Lower lobe of right lung (tissue), 2 donors: ENCODE data around the gene PTPRF. TPM values are rescaled to one million over a fixed set of nuclear protein-coding genes. Genes with fewer than 3 reads are reported as not detected.

Source experiments
- ATAC-seq, 2 donors: fragments of 200-7000 bp; cut with Tn5 transposase; one replicate each; pipeline ENCODE4 v1.9.1; 2020 to 2022; ENCODE audit warnings: mild to moderate bottlenecking in 2 of 2, moderate library complexity in 2 of 2
- DNase-seq: peaks from one replicate; pipeline ENCODE4 v3.0.0-alpha.2; 2020
- H3K27ac ChIP-seq: fragments of 200-600 bp; one replicate; pipeline ENCODE4 v1.8.0; 2022
- H3K27me3 ChIP-seq: fragments of 200-600 bp; one replicate; pipeline ENCODE4 v1.8.0; 2022; ENCODE audit warnings: low read depth
- H3K36me3 ChIP-seq: fragments of 200-600 bp; one replicate; pipeline ENCODE4 v1.8.0; 2022; ENCODE audit warnings: mild to moderate bottlenecking
- H3K4me1 ChIP-seq: fragments of 200-600 bp; one replicate; pipeline ENCODE4 v1.8.0; 2022
- H3K4me3 ChIP-seq: fragments of 200-600 bp; one replicate; pipeline ENCODE4 v1.8.0; 2022; ENCODE audit warnings: mild to moderate bottlenecking
- H3K9me3 ChIP-seq: fragments of 200-600 bp; one replicate; pipeline ENCODE4 v1.8.0; 2022
- intact Hi-C: fragments of 100-400 bp; cut with DNase I; formaldehyde crosslinking; loops from one replicate; pipeline ENCODE4 v1.11.0; 2022
- total RNA-seq: library from RNA; stranded (reverse); fragmentation: NEBNext Ultra II Directional; extraction: Animal tissue kit (Norgen Biotek cat#: 25700); gene quantifications from one replicate; pipeline ENCODE4 v1.2.1, GENCODE V29; 2021
- TF ChIP-seq, protein P1 (sequence below): fragments of 200-600 bp; IDR thresholded peaks from one replicate; pipeline ENCODE4 v1.8.0; 2022; ENCODE audit warnings: antibody characterized with exemption, mild to moderate bottlenecking
- donor health status: DM: no; HTN: yes; CAD: no; lungs with severe emphysema.

PTPRF gene
- total RNA-seq, 1 donor from 2014 or later, result 176 TPM

DNA sequence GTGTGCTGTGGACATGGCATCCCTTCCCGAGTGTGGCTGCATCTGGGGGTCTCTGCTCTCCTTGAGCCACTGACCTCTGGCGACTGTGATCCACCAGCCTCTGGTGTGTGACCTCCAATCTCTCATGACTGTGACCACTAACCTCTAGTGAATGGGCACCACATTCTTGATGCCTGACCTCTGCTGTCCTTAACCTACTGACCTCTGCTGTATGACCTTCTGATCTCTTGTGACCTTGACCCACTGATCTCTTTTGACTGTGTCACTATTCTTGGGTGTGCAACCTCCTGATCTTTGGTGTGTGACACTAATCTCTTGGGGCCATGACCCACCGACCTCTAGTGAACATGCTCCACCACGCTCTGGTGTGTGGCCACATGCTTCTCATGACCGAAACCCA lies 73.5 kb downstream of the PTPRF start:
- peaks cover 56% of the 10 kb centered on the region for H3K36me3 ChIP-seq
- H3K9me3 ChIP-seq, result no peaks in the 10 kb centered on the region
- no peak overlapping the region for H3K27ac ChIP-seq
- TF ChIP-seq, protein P1, sequence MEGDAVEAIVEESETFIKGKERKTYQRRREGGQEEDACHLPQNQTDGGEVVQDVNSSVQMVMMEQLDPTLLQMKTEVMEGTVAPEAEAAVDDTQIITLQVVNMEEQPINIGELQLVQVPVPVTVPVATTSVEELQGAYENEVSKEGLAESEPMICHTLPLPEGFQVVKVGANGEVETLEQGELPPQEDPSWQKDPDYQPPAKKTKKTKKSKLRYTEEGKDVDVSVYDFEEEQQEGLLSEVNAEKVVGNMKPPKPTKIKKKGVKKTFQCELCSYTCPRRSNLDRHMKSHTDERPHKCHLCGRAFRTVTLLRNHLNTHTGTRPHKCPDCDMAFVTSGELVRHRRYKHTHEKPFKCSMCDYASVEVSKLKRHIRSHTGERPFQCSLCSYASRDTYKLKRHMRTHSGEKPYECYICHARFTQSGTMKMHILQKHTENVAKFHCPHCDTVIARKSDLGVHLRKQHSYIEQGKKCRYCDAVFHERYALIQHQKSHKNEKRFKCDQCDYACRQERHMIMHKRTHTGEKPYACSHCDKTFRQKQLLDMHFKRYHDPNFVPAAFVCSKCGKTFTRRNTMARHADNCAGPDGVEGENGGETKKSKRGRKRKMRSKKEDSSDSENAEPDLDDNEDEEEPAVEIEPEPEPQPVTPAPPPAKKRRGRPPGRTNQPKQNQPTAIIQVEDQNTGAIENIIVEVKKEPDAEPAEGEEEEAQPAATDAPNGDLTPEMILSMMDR, result no peak
- H3K4me1 ChIP-seq, result no peaks in the 10 kb centered on the region
- no peak for ATAC-seq
- intact Hi-C loops, result no loop called here
- no peak overlapping the region for H3K4me3 ChIP-seq
- no peak for DNase-seq
- no peaks in the 10 kb centered on the region for H3K27me3 ChIP-seq

GRCh38 chr1:43605157-43605556 lies 74.5 kb downstream of the PTPRF start:
- Histone ChIP-seq H3K27ac (no peak overlapping the region), H3K9me3 (no peaks in the 10 kb centered on the region), H3K36me3 (peaks cover 65% of the 10 kb centered on the region), H3K4me1 (no peaks in the 10 kb centered on the region), H3K27me3 (no peaks in the 10 kb centered on the region), H3K4me3 (no peak overlapping the region)
- intact Hi-C loops, result no loop called here
- TF ChIP-seq, protein P1, result no peak
- ATAC-seq, result no peak
- no peak for DNase-seq

DNA sequence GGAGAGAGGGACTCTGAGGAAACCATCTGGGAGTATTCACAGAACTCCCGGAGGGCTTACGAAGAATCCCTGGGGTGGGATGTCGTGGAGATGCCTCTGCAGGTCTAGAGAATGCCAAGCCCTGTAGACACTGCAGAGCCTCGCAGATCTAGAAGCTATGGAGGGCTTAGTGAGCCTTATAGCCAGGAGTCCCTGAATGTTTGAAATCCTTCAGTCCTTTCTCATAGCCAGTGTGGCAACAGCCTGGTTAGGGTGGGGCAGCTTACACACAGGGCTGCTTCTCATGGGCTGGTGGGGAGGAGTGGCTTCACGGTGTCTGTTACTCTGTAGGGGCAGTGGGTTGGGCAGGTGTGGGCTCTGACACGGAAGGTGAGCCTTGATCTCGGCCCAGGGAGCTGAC lies 75.1 kb downstream of the PTPRF start:
- peaks cover 68% of the 10 kb centered on the region for H3K36me3 ChIP-seq
- intact Hi-C loops, result no loop called here
- TF ChIP-seq, protein P1, result no peak

DNA sequence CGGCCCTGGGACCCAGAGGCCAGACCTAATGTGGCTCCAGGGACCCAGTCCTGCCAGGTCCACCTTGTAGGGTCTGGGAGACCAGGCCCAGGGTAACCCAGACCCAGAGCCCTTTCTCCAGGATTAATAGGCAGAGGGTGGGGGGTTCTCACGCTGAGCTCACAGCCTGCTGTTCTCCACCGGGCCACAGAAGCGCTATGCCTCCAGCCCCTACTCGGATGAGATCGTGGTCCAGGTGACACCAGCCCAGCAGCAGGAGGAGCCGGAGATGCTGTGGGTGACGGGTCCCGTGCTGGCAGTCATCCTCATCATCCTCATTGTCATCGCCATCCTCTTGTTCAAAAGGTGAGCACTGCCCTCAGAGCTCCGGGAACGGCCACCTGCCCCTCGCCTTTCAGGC lies 75.9 kb downstream of the PTPRF start:
- TF ChIP-seq, protein P1, result no peak
- Histone ChIP-seq H3K9me3 (no peaks in the 10 kb centered on the region), H3K27me3 (no peaks in the 10 kb centered on the region), H3K27ac (no peak overlapping the region), H3K4me1 (no peaks in the 10 kb centered on the region), H3K4me3 (no peak overlapping the region), H3K36me3 (peaks cover 71% of the 10 kb centered on the region)
- no peak for DNase-seq
- intact Hi-C loops, result no loop called here
- ATAC-seq, result no peak

More for the DNA sequence above, 75.1 kb downstream of the PTPRF start:
- H3K9me3 ChIP-seq, result no peaks in the 10 kb centered on the region
- no peaks in the 10 kb centered on the region for H3K4me1 ChIP-seq
- H3K4me3 ChIP-seq, result no peak overlapping the region
- ATAC-seq (no peak), DNase-seq (no peak)
- H3K27me3 ChIP-seq, result no peaks in the 10 kb centered on the region
- H3K27ac ChIP-seq, result no peak overlapping the region

GRCh38 chr1:43608827-43609226 lies 78.1 kb downstream of the PTPRF start:
- no peaks in the 10 kb centered on the region for H3K9me3 ChIP-seq
- TF ChIP-seq, protein P1, result no peak
- no peaks in the 10 kb centered on the region for H3K4me1 ChIP-seq
- DNase-seq (no peak), ATAC-seq (no peak)
- peaks cover 70% of the 10 kb centered on the region for H3K36me3 ChIP-seq
- intact Hi-C loops, result no loop called here
- no peak overlapping the region for H3K4me3 ChIP-seq
- no peaks in the 10 kb centered on the region for H3K27me3 ChIP-seq
- no peak overlapping the region for H3K27ac ChIP-seq

- intact Hi-C loops, result no loop called here
- Histone ChIP-seq H3K36me3 (peaks cover 65% of the 10 kb centered on the region), H3K27ac (no peak overlapping the region), H3K4me1 (no peaks in the 10 kb centered on the region), H3K27me3 (no peaks in the 10 kb centered on the region), H3K4me3 (no peak overlapping the region), H3K9me3 (no peaks in the 10 kb centered on the region)
- TF ChIP-seq, protein P1, result no peak
- ATAC-seq (no peak), DNase-seq (no peak)
These were observed 79.7 kb downstream of the PTPRF start for GRCh38 chr1:43610339-43610738.
